Measurements from ENCODE around the gene MGAT4A. TPM values are rescaled to one million over a fixed set of nuclear protein-coding genes. Genes with fewer than 3 reads are reported as not detected.
A peak's percentile ranks its signal among the peaks of the same experiment; 100 is the strongest.

Gene MGAT4A
- total and polyA plus RNA-seq, 10 of the 15 experiments (the other 5 are each of a cell fraction or from before 2014, with no cell fraction given) = 4.3 to 23.4 (median 13.6) TPM

- TF ChIP-seq CTCF (IDR thresholded peaks at IDR 0.05 in 2 of 3, conservative IDR thresholded peaks at IDR 0.05 in 1 of 3; ENCODE audit: control insufficient read depth in 2 of 3, extremely low read depth in 1 of 3, insufficient read depth in 1 of 3, low read depth in 3 of 3, low read length in 3 of 3) (no peak), ATF2 (IDR thresholded peaks at IDR 0.05; ENCODE audit: low read length) (no peak), PAX5 (IDR thresholded peaks at IDR 0.05; ENCODE audit: borderline replicate concordance, low read depth, low read length) (no peak), CREB1 (IDR thresholded peaks at IDR 0.05; ENCODE audit: low read depth) (no peak), BHLHE40 (IDR thresholded peaks at IDR 0.05; ENCODE audit: borderline replicate concordance in 1 of 2, low read depth in 2 of 2, low read length in 1 of 2) (no peak), MLLT1 (IDR thresholded peaks at IDR 0.05) (no peak)
Measured at GRCh38 chr2:98695255-98695654, 35.7 kb downstream of the MGAT4A start (continued).

GRCh38 chr2:98693477-98693876 is 37.5 kb downstream of the MGAT4A start:
- POLR2A ChIA-PET = interaction anchor here (0.6 kb wide), 1 partner anchor 1952 kb away, joined by 3 read pairs; no protein-coding TSS in a partner anchor
- Histone ChIP-seq H3K79me2 (ENCODE audit: control insufficient read depth, insufficient read depth, low read length) (no peaks in the 10 kb centered on the region), H3K4me1 (ENCODE audit: control insufficient read depth, insufficient read depth, low read length) (no peaks in the 10 kb centered on the region), H3K9ac (ENCODE audit: control insufficient read depth, insufficient read depth, low read length) (no peak overlapping the region), H3K27me3 (replicated peaks in 1 of 2; ENCODE audit: control insufficient read depth in 2 of 2, insufficient read depth in 2 of 2, low read length in 1 of 2) (no peaks in the 10 kb centered on the region), H4K20me1 (ENCODE audit: control insufficient read depth, insufficient read depth) (no peaks in the 10 kb centered on the region), H3K9me3 (replicated peaks; ENCODE audit: control insufficient read depth, insufficient read depth, low read length) (no peaks in the 10 kb centered on the region), H3K4me2 (ENCODE audit: control insufficient read depth, insufficient read depth) (no peak overlapping the region), H3K27ac (ENCODE audit: control insufficient read depth, insufficient read depth) (no peak overlapping the region), H3K36me3 (ENCODE audit: control insufficient read depth in 2 of 2, insufficient read depth in 2 of 2, low read length in 1 of 2) (no peaks in the 10 kb centered on the region), H3K4me3 (no peak overlapping the region), H2AFZ (ENCODE audit: control insufficient read depth, low read depth, low read length) (no peak overlapping the region)
- no TSS peak for BruUV-seq (replicated peaks)
- CTCF ChIA-PET = interaction anchor here (0.6 to 1.7 kb wide), 4 partner anchors 13 to 35 kb away, joined by 3 to 5 read pairs (median 3); no protein-coding TSS in a partner anchor
- ATAC-seq (peak; percentile 61), DNase-seq (ENCODE audit: low read depth, low spot score) (no peak), FAIRE-seq (no peak)
- intact Hi-C loops (cut with micrococcal nuclease; ENCODE audit: unreplicated experiment) = no loop called here
- TF ChIP-seq ZNF207 (IDR thresholded peaks at IDR 0.05; ENCODE audit: borderline replicate concordance) (no peak), MEF2B (IDR thresholded peaks at IDR 0.05; ENCODE audit: partially characterized antibody, poor library complexity, severe bottlenecking) (no peak), RCOR1 (conservative IDR thresholded peaks at IDR 0.05; ENCODE audit: low read depth, low read length) (no peak), REST (IDR thresholded peaks at IDR 0.05; ENCODE audit: low read depth, low read length) (no peak), TCF3 (IDR thresholded peaks at IDR 0.05; ENCODE audit: borderline replicate concordance, insufficient read depth, low read depth, low read length) (no peak)
- SMC1A ChIA-PET (ENCODE audit: uncharacterized antibody, unreplicated experiment) = interaction anchor here (0.6 to 3.1 kb wide), 5 partner anchors 8 to 127 kb away, joined by 3 to 12 read pairs (median 9); no protein-coding TSS in a partner anchor
- 56% methylated on average over 5 of the region's 5 CpGs for WGBS (ENCODE audit: insufficient coverage, insufficient replicate concordance, low lambda C conversion rate, missing lambda C conversion rate)
- RAD21 ChIA-PET (ENCODE audit: unreplicated experiment) = interaction anchor here (0.9 to 1.5 kb wide), 2 partner anchors 13 to 19 kb away, joined by 3 read pairs; no protein-coding TSS in a partner anchor
- in situ Hi-C loops (cut with MboI) = no loop called here

Measured in GM12878 (cell line).